GM19455 (cell line): ENCODE measurements around the gene BBS9.
"Not testable (repeated sequence)": the region's sequence is repeated elsewhere in the genome, so short reads cannot be mapped to it uniquely, and the experiment has no call there.

Source experiments
- ATAC-seq: cut with Tn5 transposase; IDR thresholded peaks from one replicate; pipeline ENCODE4 v1.9.1; 2021; ENCODE audit not compliant: unreplicated experiment

BBS9 gene

GRCh38 chr7:33271839-33272371 lies 142.5 kb downstream of the BBS9 start:
- not testable (repeated sequence) for ATAC-seq

- ATAC-seq = no peak
These were observed 144.0 kb downstream of the BBS9 start for GRCh38 chr7:33273356-33273755.

GRCh38 chr7:33276325-33276724 lies 147.0 kb downstream of the BBS9 start:
- no peak for ATAC-seq

- ATAC-seq = no peak
These were observed 147.4 kb downstream of the BBS9 start for GRCh38 chr7:33276729-33277128.

GRCh38 chr7:33278095-33278494 lies 148.7 kb downstream of the BBS9 start:
- ATAC-seq = no peak

- ATAC-seq = no peak
These were observed 157.1 kb downstream of the BBS9 start for GRCh38 chr7:33286501-33286900.

- ATAC-seq = no peak
These were observed 158.4 kb downstream of the BBS9 start for GRCh38 chr7:33287738-33288137.

GRCh38 chr7:33298848-33299247 lies 169.5 kb downstream of the BBS9 start:
- no peak for ATAC-seq

GRCh38 chr7:33299425-33299824 lies 170.1 kb downstream of the BBS9 start:
- no peak for ATAC-seq

- no peak for ATAC-seq
These were observed 170.8 kb downstream of the BBS9 start for GRCh38 chr7:33300131-33300530.

- ATAC-seq = no peak
These were observed 171.4 kb downstream of the BBS9 start for GRCh38 chr7:33300742-33301141.

- not testable (repeated sequence) for ATAC-seq
These were observed 174.7 kb downstream of the BBS9 start for GRCh38 chr7:33303978-33304557.

GRCh38 chr7:33307205-33307604 lies 177.8 kb downstream of the BBS9 start:
- ATAC-seq = no peak

GRCh38 chr7:33310546-33310945 lies 181.2 kb downstream of the BBS9 start:
- no peak for ATAC-seq

- no peak for ATAC-seq
These were observed 196.6 kb downstream of the BBS9 start for GRCh38 chr7:33325754-33326484.

- no peak for ATAC-seq
These were observed 197.1 kb downstream of the BBS9 start for GRCh38 chr7:33326485-33326848.

- ATAC-seq = no peak
These were observed 198.1 kb downstream of the BBS9 start for GRCh38 chr7:33327427-33327826.

GRCh38 chr7:33334349-33334748 lies 205.0 kb downstream of the BBS9 start:
- ATAC-seq = no peak

- no peak for ATAC-seq
These were observed 207.5 kb downstream of the BBS9 start for GRCh38 chr7:33336820-33337219.

GRCh38 chr7:33339074-33339790 lies 209.9 kb downstream of the BBS9 start:
- no peak for ATAC-seq

GRCh38 chr7:33346055-33346454 lies 216.7 kb downstream of the BBS9 start:
- no peak for ATAC-seq

- no peak for ATAC-seq
These were observed 221.2 kb downstream of the BBS9 start for GRCh38 chr7:33350577-33350976.
